Prostate gland (tissue), 2 donors: ENCODE results near the gene BRINP2.

ENCODE experiments used
- POLR2A ChIP-seq: fragments of 450-650 bp; IDR thresholded peaks from one replicate; pipeline ENCODE4 v1.6.1; 2016; ENCODE audit warnings: antibody characterized with exemption, mild to moderate bottlenecking
- POLR2AphosphoS5 ChIP-seq: sonication (generic); formaldehyde crosslinking; IDR thresholded peaks from one replicate; pipeline ENCODE4 v1.6.1; 2017; ENCODE audit warnings: antibody characterized with exemption
- TF ChIP-seq, protein P1 (sequence below), 4 experiments: fragments of 200-600 bp in 2 of 4; fragments of 450-650 bp in 2 of 4; sonication (generic) in 2 of 4; IDR thresholded peaks; 1 replicate in 3 of 4; 2 replicates in 1 of 4; pipeline ENCODE4 v1.5.1; 2016 to 2019; ENCODE audit warnings: antibody characterized with exemption in 4 of 4, mild to moderate bottlenecking in 2 of 4, moderate library complexity in 2 of 4

DNA sequence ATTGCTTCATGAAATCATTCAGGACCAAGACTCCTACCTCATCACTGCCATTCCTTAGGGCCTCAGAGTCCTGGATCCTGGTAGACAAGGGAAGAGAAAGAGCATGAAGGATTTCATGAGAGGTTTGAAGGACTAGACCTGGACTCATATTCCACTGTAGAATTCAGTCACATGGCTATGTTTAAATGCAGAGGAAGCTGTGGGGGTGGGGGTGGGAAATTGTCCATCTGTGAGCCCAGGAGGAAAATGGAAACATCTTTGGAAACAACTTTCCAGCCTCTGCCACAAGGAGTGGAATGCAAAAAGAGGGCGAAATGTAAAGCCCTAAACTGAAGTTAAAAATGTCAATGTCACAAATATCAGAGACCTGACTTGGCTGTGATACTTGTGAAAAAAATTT, 73.0 kb downstream of the BRINP2 start:
- no peak for TF ChIP-seq POLR2A
- TF ChIP-seq, protein P1, sequence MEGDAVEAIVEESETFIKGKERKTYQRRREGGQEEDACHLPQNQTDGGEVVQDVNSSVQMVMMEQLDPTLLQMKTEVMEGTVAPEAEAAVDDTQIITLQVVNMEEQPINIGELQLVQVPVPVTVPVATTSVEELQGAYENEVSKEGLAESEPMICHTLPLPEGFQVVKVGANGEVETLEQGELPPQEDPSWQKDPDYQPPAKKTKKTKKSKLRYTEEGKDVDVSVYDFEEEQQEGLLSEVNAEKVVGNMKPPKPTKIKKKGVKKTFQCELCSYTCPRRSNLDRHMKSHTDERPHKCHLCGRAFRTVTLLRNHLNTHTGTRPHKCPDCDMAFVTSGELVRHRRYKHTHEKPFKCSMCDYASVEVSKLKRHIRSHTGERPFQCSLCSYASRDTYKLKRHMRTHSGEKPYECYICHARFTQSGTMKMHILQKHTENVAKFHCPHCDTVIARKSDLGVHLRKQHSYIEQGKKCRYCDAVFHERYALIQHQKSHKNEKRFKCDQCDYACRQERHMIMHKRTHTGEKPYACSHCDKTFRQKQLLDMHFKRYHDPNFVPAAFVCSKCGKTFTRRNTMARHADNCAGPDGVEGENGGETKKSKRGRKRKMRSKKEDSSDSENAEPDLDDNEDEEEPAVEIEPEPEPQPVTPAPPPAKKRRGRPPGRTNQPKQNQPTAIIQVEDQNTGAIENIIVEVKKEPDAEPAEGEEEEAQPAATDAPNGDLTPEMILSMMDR (IDR thresholded peaks at IDR 0.05) = no peak
- no peak for TF ChIP-seq POLR2AphosphoS5
